HepG2 (cell line): ENCODE data around the gene IGBP1.

ENCODE experiments used
- HCFC1 ChIP-seq: fragments of 150-350 bp; IDR thresholded peaks from 2 replicates; pipeline ENCODE4 v1.6.1; 2014; ENCODE audit warnings: low read depth, low read length
- HNRNPLL ChIP-seq: fragments of 200-400 bp; formaldehyde crosslinking; IDR thresholded peaks from 2 replicates; pipeline ENCODE4 v1.6.1; 2017; ENCODE audit warnings: mild to moderate bottlenecking, low read depth, low read length; ENCODE audit not compliant: poor library complexity, severe bottlenecking
- SAP130 ChIP-seq: IDR thresholded peaks from 2 replicates; pipeline ENCODE4 v1.6.1; 2016; ENCODE audit warnings: low read depth
- SMARCC2 ChIP-seq: fragments of 450-650 bp; IDR thresholded peaks from 2 replicates; pipeline ENCODE4 v1.6.1; 2017; ENCODE audit warnings: antibody characterized with exemption, mild to moderate bottlenecking
- UBTF ChIP-seq: sonication (generic); formaldehyde crosslinking; IDR thresholded peaks from 2 replicates; pipeline ENCODE4 v1.4.0; 2020; ENCODE audit warnings: mild to moderate bottlenecking, missing genetic modification reagents
- ZGPAT ChIP-seq: IDR thresholded peaks from 2 replicates; pipeline ENCODE4 v1.6.1; 2016; ENCODE audit warnings: mild to moderate bottlenecking
- ZNF329 ChIP-seq: sonication (generic); formaldehyde crosslinking; IDR thresholded peaks from 2 replicates; pipeline ENCODE4 v1.9.0; 2021; ENCODE audit warnings: low read depth, mild to moderate bottlenecking, missing genetic modification reagents
- TF ChIP-seq, protein P1 (sequence below): sonication (generic); formaldehyde crosslinking; IDR thresholded peaks from 2 replicates; pipeline ENCODE4 v1.4.0; 2020; ENCODE audit warnings: missing genetic modification reagents
- TF ChIP-seq, protein P2 (sequence below): sonication (generic); formaldehyde crosslinking; IDR thresholded peaks from 2 replicates; pipeline ENCODE4 v1.4.0; 2020; ENCODE audit warnings: missing genetic modification reagents

DNA sequence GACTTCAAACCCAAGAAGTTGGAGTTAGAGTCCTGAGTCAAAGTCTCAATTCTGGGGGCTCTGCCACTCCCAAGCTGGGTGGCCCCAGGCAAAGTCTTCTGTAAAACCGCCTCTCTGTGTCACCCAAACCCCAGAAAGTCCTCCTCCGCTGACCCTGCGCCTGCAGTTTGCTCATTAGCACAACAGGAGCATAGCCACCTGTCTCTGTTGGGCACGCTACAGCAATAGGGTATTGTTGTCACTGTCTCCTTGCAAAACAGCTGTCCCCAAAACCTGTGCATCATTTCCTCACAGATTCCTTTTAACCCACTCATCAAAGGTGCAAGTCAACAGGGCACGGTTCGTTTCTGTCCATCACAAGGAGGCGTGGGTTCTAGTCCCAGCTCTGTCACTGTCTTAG is 36.0 kb downstream of the IGBP1 start:
- TF ChIP-seq, protein P1, sequence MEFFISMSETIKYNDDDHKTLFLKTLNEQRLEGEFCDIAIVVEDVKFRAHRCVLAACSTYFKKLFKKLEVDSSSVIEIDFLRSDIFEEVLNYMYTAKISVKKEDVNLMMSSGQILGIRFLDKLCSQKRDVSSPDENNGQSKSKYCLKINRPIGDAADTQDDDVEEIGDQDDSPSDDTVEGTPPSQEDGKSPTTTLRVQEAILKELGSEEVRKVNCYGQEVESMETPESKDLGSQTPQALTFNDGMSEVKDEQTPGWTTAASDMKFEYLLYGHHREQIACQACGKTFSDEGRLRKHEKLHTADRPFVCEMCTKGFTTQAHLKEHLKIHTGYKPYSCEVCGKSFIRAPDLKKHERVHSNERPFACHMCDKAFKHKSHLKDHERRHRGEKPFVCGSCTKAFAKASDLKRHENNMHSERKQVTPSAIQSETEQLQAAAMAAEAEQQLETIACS = no peak
- no peak for TF ChIP-seq SAP130 (CRISPR knock-in tag)
- no peak for TF ChIP-seq ZNF329 (CRISPR knock-in tag)
- TF ChIP-seq HNRNPLL = no peak
- TF ChIP-seq ZGPAT (CRISPR knock-in tag) = no peak
- no peak for TF ChIP-seq SMARCC2
- TF ChIP-seq, protein P2, sequence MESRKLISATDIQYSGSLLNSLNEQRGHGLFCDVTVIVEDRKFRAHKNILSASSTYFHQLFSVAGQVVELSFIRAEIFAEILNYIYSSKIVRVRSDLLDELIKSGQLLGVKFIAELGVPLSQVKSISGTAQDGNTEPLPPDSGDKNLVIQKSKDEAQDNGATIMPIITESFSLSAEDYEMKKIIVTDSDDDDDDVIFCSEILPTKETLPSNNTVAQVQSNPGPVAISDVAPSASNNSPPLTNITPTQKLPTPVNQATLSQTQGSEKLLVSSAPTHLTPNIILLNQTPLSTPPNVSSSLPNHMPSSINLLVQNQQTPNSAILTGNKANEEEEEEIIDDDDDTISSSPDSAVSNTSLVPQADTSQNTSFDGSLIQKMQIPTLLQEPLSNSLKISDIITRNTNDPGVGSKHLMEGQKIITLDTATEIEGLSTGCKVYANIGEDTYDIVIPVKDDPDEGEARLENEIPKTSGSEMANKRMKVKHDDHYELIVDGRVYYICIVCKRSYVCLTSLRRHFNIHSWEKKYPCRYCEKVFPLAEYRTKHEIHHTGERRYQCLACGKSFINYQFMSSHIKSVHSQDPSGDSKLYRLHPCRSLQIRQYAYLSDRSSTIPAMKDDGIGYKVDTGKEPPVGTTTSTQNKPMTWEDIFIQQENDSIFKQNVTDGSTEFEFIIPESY (CRISPR knock-in tag) = no peak
- no peak for TF ChIP-seq UBTF (CRISPR knock-in tag)
- TF ChIP-seq HCFC1 = no peak
